Measurements from ENCODE around the gene FBN2.
"Not testable (repeated sequence)": the region's sequence is repeated elsewhere in the genome, so short reads cannot be mapped to it uniquely, and the experiment has no call there.

Gene FBN2

DNA sequence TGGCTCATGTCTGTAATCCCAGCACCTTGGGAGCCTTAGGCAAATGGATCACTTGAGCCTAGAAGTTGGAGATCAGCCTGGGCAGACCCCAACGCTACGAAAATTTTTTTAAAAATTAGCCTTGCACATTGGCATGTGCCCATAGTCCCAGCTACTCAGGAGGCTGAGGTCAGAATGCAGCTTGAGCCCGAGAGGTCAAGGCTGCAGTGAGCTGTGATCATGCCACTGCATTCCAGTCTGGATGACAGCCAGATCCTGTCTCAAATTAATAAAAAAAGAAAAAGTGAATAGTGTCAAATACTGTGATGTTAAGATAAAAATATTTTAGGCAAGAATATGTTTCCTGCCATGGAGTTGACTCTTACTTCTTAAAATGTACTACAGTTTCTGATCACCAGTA is 5.3 kb downstream of the FBN2 start:
- no peak for DNase-seq

DNA sequence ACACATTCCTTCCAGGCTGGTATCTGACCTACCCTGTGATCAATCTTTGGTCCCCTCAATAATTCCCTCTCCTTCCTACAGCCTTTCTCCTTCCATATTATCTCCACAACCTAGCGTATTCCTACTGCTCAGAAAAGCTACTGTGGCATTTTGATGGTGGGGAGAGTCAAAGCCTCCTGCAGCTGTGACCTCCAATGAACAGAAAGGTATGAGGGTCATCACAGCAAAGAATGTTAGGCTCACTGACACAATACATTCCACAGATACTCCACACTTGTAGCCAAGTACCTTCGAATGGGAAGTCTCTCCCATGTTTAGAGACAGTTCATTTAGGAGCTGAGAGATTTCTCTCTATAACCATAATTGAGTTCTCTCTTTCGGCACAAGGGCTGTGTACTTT is 5.9 kb downstream of the FBN2 start:
- DNase-seq: no peak

DNA sequence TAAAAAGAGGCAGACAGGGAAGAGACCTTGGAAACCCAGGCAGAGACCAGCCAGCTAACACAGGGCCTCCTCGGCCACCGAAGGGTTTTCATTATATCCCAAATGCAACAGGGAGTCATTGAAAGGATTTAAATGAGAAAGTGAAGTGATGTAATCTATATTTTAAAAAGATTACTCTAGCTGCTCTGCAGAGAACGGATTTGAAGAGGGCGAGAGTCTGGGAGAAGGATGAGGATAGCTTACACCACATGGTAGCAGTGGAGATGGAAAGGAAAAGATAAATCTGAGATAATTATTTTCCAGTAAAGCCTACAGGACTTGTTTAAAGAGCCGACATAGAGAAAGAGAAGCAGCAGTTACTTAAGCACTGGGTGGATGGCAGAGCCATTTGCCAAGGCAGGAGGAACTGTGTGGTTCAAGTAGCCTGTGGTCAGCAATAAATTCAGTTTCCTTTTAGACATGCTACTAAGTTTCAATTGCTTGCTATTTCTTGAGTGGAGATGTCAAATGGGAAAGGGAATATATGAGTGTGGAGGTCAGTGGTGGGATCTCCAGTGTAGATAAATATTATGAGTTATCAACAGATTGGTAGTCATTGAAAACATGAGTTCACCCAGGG is 9.3 kb downstream of the FBN2 start:
- DNase-seq: no peak

GRCh38 chr5:128528126-128528525 is 9.9 kb downstream of the FBN2 start:
- no peak for DNase-seq

DNA sequence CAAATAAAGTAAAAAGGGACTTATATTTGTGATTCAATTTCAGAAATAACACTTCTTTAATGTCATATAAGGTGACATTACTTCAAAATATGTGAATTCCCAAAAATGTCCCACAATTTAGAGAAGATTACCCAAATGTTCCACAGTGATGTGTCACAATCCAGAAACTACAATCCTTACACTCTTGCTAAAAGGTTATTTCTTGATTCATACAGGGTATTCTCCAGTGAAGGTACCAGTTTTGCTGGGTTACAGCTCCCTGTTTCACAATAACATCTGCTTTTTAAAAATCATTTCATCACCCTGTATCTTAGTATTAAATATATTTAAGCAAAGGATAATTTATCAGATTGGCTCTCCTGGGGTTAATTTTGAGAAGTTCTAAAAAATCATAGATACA is 11.0 kb downstream of the FBN2 start:
- no peak for DNase-seq

DNA sequence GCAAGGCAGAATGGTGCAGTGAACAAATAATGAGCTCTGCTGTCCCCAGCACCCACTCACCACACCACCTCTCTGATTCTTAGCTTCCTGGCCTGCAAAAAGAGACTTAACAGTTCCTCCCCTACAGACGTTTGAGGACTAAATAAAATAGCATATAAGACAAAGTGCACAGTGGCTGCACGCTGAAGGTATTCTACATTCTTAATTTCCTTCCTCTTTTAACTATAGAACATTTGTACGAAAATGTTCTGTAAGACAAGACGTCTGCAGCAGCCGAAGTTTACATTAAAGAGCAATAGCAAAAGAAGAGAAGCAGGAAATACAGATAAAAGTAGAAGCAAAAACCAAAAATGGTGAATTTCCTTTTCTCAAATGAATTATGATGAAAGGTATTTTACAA is 15.7 kb downstream of the FBN2 start:
- no peak for DNase-seq

DNA sequence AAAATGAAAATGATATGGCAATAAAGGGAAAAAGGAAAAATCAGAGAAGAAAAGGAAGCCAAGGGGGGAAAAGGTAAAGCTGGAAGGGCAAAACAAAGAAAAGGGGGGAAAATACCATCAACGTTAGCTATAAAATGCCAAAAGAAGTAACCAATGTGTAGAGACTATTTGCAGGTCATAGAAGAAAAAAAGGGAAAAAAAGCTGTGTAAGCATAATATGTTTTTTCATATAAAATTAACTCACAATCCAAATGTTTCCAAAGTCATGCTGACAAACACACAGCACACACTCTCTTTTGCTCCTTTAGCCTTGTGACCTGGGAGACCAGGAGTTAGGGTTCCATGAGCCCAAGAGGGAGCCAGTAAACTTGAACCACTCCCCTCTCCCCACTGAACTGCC is 18.2 kb downstream of the FBN2 start:
- DNase-seq: no peak

DNA sequence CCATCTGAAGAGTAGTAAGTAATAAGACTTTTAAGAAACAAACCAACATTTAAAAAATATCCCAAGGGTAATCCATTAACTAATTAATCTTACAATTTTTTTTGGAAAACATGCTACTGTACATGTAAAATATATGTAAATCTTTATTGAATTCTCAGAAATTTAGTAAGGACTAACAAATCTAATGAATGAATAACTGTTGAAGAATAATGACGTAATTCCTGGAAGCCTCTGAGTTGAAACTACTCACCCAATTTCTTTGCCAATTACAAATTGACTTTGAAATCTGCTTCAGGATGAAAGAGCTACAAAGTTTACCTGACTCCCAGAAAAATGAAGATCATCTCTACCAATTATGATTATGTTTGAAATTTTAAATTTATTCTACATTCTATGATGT is 21.1 kb downstream of the FBN2 start:
- DNase-seq: no peak

GRCh38 chr5:128513806-128514205 is 24.2 kb downstream of the FBN2 start:
- DNase-seq: no peak

DNA sequence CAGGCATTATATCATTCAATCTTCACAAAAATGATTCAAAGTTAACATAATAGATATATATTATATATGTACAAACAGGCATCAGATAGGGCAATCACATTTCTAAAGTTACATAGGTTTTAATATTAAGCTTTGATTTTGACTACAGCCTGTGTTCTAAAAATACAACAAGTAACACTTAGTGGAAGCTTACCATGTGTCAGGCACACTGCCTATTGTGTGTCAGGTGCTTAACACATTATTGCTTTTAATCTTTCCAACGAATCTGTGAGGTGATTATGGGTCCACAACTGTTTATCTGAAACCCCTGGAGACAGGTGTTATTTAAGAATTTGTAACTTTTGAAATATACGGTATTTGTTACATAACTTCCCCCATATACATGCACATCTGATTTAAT is 25.2 kb downstream of the FBN2 start:
- no peak for DNase-seq

- no peak for DNase-seq
Measured at GRCh38 chr5:128506643-128507042, 31.4 kb downstream of the FBN2 start.

DNA sequence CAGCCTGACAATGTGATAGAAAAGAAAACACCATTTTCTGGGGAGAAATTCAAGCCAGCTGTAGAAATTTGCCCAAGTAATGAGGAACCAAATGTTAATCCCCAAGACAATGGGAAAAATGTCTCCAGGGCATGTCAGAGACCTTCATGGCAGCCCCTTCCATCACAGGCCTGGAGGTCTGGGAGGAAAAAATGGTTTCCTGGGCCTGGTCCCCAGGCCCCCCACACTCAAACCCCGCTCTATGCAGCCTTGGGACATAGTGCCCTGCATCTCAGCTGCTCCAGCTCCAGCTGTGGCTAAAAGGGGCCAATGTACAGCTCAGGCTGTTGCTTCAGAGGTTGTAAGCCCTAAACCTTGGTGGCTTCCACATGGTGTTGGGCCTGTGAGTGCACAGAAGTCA is 34.3 kb downstream of the FBN2 start:
- not testable (repeated sequence) for DNase-seq

- peak; percentile 1 for DNase-seq
Measured at GRCh38 chr5:128498844-128499455, 39.1 kb downstream of the FBN2 start.

DNA sequence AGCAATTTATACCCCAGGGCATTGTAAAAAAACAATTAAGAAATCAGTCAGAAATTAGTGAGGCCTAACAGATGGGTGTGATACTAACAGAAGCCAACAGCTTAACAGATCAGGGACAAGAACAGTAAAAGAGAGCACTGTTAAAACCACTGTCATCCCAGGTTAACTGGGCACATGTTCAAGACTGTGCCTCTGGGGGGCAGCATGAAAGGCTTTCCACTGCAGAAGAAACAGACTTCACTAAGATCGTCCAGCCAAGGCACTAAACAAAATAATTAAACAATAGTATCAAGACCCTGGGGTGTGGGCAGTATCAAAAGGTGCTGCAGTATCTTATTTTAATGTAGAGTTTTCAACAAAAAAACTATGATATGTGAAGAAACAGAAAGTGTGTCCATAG is 43.5 kb downstream of the FBN2 start:
- DNase-seq: no peak

DNA sequence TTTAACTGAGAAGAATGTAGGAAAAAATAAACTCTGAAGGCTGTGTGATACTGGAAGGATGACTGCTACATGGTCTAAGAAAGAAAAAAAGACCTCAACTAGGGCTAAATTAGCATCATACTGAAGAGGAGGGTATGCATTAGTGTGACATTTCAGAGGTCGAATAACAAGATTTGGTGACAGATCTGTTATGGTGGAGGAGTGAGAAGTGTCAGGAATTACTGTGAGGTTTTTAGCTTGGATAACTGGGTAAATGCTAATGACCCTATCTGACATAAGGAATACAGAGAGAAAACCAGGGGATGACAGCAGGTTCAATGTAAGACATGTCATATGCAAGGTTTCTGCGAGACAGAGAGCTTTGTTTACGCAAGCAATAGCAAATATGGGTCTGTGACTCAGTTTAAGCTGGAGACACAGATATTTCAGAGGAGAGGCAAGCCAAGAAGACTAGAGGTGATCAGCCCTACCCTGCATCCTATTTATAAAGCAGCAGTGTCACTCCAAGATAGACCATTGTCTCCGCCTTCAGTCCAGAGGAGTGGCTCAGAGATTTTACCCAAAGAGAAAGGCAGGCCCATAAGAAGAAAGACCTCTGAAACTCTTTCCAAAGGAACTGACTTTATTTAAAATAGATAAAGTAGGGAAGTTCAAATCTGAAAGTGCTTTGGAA is 44.3 kb downstream of the FBN2 start:
- DNase-seq: no peak

DNA sequence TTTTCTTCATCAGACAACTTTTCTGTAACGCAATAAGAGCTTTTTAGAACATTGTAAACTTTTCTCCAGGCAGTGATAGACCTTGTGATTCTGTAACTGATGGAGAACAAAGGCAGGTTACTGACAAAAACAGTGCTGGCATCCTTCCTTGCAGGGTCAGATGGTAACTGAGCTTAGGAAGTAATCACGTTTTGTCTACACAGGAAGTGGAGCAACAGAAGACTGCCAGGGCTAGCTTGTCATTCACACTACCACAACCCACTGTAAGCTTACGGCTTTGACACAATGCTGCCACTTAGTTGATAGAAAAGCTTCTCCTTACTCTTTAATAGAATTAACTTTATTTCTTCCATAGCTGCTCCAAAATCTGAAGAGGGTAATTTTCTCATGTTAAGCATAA is 46.8 kb downstream of the FBN2 start:
- DNase-seq: no peak

- DNase-seq: no peak
Measured at GRCh38 chr5:128490761-128491160, 47.3 kb downstream of the FBN2 start.

GRCh38 chr5:128487041-128487440 is 51.0 kb downstream of the FBN2 start:
- DNase-seq: no peak

GRCh38 chr5:128483738-128484137 is 54.3 kb downstream of the FBN2 start:
- no peak for DNase-seq

DNA sequence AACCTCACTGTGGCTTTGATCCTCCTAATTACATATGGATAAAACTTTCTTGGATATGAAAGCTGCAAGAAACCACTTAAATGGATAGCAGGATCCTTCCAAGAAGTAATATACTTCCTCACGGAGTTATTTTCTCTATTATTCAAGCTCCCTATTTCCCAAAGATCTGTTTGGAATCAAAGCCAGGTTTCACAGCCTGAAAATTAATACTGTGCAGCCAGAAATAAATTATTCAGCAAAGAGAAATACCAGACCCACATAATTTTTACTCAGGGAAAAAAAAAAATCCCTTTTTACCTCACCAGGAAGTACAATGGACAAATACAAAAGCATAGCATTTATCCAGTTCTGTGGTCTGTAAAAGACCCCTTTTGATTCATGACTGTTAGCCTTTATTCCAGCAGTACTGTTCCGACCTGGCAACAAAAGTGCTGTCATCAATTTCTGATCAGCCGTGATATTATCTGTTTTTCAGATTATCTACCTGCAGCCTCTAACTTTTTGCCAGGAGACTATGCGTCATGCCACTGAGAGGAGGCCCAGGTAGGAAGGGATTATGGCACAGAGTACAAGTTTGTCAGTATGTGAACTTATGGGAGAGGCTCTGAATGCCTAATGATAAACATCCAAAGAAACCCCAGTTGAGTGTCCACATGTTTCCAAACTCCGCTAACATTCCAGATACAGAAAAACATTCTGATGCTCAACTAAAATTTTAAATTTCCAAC is 57.0 kb downstream of the FBN2 start:
- no peak for DNase-seq

DNA sequence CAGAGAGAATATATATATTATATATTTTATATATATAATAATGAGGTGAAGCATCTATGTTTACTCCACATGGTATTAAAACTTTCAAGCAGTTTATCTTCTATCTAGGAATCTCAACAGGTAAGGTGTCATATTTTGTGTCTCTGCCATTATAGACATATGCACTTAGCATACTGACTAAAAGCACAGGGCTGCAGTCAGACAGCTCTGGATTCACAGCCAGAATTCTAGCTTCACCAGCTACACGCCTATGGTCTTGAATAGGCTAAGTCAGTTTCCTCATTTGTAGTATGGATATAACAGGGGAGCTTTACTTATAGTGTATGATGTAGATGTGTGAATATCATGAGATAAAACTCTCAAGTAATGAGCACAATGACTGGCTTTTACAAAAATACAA is 57.9 kb downstream of the FBN2 start:
- DNase-seq: no peak

DNA sequence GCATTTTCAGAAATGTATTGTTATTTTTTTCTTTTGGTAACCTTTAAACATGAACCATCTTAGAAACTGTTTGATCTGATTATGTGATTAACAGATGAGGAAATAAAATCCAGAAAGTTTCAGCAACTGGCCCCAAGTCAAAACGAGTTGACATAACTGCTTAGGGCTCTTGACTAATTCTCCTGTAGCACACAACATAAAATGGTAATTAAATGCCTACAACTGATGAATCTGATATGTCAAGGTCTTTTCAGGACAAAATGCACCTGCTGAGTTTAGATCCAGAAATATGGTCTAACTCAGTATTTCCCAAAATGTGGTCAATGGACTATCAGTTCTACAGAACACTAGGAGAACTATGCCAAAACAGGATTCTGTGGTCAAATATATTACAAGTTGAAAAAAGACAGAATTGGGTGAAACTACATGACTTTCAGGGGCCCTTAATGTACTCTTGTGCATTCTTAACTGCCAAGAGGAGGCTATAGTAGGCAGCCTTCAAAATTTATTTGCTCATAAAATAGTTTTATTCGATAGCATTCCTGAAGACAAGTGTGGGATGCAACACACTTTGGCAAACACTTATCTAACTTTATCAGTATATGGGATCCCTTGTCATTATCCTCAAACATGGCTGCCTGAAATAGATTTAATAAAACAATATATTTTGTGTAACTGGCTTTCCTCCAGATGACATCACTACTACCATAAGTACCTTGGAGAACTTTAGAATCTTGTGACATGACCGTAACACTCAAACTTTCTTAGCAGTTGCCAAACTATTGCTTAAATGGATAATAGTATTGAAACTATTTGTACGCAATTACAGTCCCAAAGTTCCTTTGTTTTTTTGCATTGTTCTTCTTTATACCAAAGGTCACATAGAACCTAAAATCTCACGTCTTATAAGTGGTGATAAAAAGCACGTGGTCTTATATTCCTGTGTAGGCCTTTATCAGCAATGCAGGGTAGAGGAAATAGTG is 59.4 kb downstream of the FBN2 start:
- DNase-seq: no peak

DNA sequence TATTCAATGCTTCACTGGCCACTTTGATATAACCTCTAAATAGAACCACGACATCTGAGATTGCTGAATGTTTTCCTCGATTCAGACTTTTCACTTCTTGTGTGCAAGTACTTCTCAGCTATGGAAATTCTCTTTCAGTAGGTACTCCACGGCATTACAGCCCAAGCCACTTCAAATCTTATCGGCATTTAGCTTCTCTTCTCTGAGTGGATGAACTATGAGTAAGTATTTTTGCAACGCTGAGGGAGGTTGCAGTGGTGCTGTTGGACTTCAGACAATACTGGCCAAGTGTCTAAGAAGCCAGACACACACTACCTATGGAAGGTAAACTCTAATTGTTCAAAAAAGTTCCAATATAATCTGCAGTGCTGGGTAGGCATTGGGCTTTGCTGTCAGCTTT is 60.1 kb downstream of the FBN2 start:
- DNase-seq: no peak
